Naive thymus-derived CD4-positive, alpha-beta T cell (primary cell): ENCODE data around the gene AXIN1. TPM values are rescaled to one million over a fixed set of nuclear protein-coding genes. Genes with fewer than 3 reads are reported as not detected.

Experiments used
- ATAC-seq: fragments of 150-1000 bp; cut with Tn5 transposase; 2 replicates; pipeline ENCODE4 v1.10.0; 2021; ENCODE audit warnings: mild to moderate bottlenecking, moderate library complexity
- CTCF ChIA-PET: fragments of 350-600 bp; sonication (Branson Sonifier 250); formaldehyde crosslinking; loops from one replicate; lab custom pipeline; 2021; ENCODE audit warnings: antibody characterized with exemption; lab: Charles Lee
- POLR2A ChIA-PET: fragments of 350-600 bp; sonication (Branson Sonifier 250); formaldehyde crosslinking; loops from one replicate; lab custom pipeline; 2021; ENCODE audit warnings: antibody characterized with exemption, inconsistent platforms; lab: Charles Lee
- DNase-seq, 9 donors: peaks; one replicate each; pipeline versions ENCODE4 v3.0.0 to v3.0.0-alpha.2; 2020 to 2022; ENCODE audit warnings: mixed read lengths in 1 of 9
- H3K27ac ChIP-seq: one replicate; pipeline ENCODE4 v1.7.0; 2013; ENCODE audit warnings: mild to moderate bottlenecking, low read depth, low read length, moderate library complexity
- H3K27me3 ChIP-seq, 2 donors: one replicate each; pipeline ENCODE4 v1.7.0; 2013; ENCODE audit warnings: low read length in 2 of 2, mild to moderate bottlenecking in 2 of 2, moderate library complexity in 2 of 2; ENCODE audit not compliant: control insufficient read depth in 2 of 2, insufficient read depth in 2 of 2
- H3K36me3 ChIP-seq, 3 experiments: 1 replicate in 2 of 3; 2 replicates in 1 of 3; pipeline ENCODE4 v1.7.0; 2013; ENCODE audit warnings: low read length in 3 of 3, mild to moderate bottlenecking in 3 of 3, moderate library complexity in 1 of 3; ENCODE audit not compliant: insufficient read depth in 3 of 3, control insufficient read depth in 2 of 3
- H3K4me1 ChIP-seq, 2 donors: one replicate each; pipeline ENCODE4 v1.7.0; 2013; ENCODE audit warnings: low read length in 2 of 2, mild to moderate bottlenecking in 2 of 2, moderate library complexity in 1 of 2; ENCODE audit not compliant: control insufficient read depth in 2 of 2, insufficient read depth in 2 of 2
- H3K4me3 ChIP-seq: 2 replicates; pipeline ENCODE4 v1.7.0; 2013; ENCODE audit warnings: mild to moderate bottlenecking, low read length
- H3K9me3 ChIP-seq, 3 experiments: 1 replicate in 2 of 3; 2 replicates in 1 of 3; pipeline ENCODE4 v1.7.0; 2013; ENCODE audit warnings: low read length in 3 of 3; ENCODE audit not compliant: control insufficient read depth in 2 of 3
- H3K27ac Mint-ChIP-seq, 9 donors: one replicate each; pipeline ENCODE4 v1.8.0; 2020 to 2022; ENCODE audit warnings: mixed read lengths in 9 of 9, mild to moderate bottlenecking in 8 of 9, moderate library complexity in 5 of 9, inconsistent platforms in 2 of 9
- H3K27me3 Mint-ChIP-seq, 5 donors: one replicate each; pipeline ENCODE4 v1.8.0; 2021 to 2022; ENCODE audit warnings: mixed read lengths in 5 of 5, mild to moderate bottlenecking in 1 of 5
- H3K36me3 Mint-ChIP-seq, 5 donors: one replicate each; pipeline ENCODE4 v1.8.0; 2020 to 2022; ENCODE audit warnings: mixed read lengths in 5 of 5, mild to moderate bottlenecking in 3 of 5, inconsistent platforms in 1 of 5
- H3K4me1 Mint-ChIP-seq, 7 donors: one replicate each; pipeline ENCODE4 v1.8.0; 2020 to 2022; ENCODE audit warnings: mixed read lengths in 7 of 7, mild to moderate bottlenecking in 3 of 7, inconsistent platforms in 1 of 7
- H3K4me3 Mint-ChIP-seq, 10 donors: one replicate each; pipeline ENCODE4 v1.8.0; 2020 to 2022; ENCODE audit warnings: mild to moderate bottlenecking in 10 of 10, mixed read lengths in 10 of 10, moderate library complexity in 6 of 10, inconsistent platforms in 2 of 10
- H3K9me3 Mint-ChIP-seq, 11 donors: one replicate each; pipeline ENCODE4 v1.8.0; 2020 to 2022; ENCODE audit warnings: mixed read lengths in 11 of 11, mild to moderate bottlenecking in 4 of 11, inconsistent platforms in 1 of 11, moderate library complexity in 1 of 11
- intact Hi-C, 2 donors: fragments of 100-400 bp; cut with micrococcal nuclease; formaldehyde crosslinking; loops; one replicate each; pipeline ENCODE4 v1.15.1; 2023
- polyA plus RNA-seq, 2 donors: library from polyadenylated mRNA; unstranded; fragments of 300-500 nt; fragmentation: Illumina TruSeq; gene quantifications; one replicate each; pipeline ENCODE4 v1.2.3, GENCODE V29; 2021
- total RNA-seq, 6 experiments: library from RNA in 5 of 6; stranded (reverse) in 5 of 6; gene quantifications; 1 replicate in 5 of 6; 2 replicates in 1 of 6; pipeline ENCODE4 v1.2.3 and lab custom pipeline; 2021 to 2026

Gene AXIN1, protein sequence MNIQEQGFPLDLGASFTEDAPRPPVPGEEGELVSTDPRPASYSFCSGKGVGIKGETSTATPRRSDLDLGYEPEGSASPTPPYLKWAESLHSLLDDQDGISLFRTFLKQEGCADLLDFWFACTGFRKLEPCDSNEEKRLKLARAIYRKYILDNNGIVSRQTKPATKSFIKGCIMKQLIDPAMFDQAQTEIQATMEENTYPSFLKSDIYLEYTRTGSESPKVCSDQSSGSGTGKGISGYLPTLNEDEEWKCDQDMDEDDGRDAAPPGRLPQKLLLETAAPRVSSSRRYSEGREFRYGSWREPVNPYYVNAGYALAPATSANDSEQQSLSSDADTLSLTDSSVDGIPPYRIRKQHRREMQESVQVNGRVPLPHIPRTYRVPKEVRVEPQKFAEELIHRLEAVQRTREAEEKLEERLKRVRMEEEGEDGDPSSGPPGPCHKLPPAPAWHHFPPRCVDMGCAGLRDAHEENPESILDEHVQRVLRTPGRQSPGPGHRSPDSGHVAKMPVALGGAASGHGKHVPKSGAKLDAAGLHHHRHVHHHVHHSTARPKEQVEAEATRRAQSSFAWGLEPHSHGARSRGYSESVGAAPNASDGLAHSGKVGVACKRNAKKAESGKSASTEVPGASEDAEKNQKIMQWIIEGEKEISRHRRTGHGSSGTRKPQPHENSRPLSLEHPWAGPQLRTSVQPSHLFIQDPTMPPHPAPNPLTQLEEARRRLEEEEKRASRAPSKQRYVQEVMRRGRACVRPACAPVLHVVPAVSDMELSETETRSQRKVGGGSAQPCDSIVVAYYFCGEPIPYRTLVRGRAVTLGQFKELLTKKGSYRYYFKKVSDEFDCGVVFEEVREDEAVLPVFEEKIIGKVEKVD
- 10 to 100 TPM; 25.6 to 45.9 (median 37.5) TPM for total RNA-seq
- polyA plus RNA-seq = 1 to 10 TPM; 1.2 to 2.5 TPM
- total RNA-seq (lab: John Stamatoyannopoulos, UW) = 92.1 reads per million, percentile 83 among the genes with 10 or more reads in this experiment

DNA sequence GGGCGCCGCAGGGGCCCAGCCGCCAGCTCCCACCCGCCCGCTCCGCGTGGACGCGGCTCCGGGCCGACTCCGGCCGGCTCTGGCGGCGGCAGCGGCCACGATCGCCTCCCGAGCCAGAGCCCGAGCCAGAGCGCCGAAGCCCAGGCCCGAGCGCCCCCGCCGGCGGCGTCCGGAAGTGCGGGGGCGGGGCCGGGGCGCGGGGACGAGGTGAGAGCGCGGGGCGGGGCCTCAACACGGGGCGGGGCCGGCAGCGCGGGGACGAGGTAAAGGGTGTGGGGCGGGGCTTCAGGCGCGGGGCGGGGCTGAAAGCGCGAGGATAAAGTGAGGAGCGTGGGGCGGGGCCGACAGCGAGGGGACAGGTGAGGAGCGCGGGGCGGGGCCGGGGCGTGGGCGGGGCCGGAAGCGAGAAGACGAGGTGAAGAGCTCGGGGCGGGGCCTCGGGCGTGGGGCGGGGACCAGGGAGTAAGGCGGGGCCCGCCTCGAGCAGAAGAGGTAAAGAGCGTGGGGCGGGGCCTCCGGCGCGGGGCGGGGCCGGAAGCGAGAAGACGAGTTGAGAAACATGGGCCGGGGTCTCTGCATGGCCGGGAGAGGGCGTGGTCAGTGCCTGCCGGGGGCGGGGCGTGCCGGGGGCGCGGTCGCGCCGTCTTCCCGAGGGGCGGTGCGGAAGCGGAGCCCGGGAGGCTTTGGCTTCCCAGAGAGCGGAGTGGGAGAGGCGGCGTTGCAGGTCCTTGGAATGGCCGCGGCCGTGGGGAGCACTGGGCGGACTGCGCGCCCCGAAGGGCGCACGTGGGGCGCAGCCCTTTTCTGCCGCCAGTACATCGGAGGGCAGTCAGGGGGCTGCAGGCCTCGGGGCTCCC, at the start of gene AXIN1:
Gene AXIN1 (minus strand): TSS at position 177 of the 857 bp plus-strand sequence. CDS start 5,698 bp downstream, outside the sequence.
- Mint-ChIP-seq H3K36me3 (peaks cover 0 to 11% (median 4%) of the 10 kb centered on the region in 5 donors), H3K4me1 (peaks cover 25 to 61% (median 44%) of the 10 kb centered on the region in 7 donors)

GRCh38 chr16:401468-402348, 49.2 kb upstream of the AXIN1 start, which contains the start of gene DECR2:
DECR2 (plus strand) TSS chr16:401885; CDS start chr16:401964, 79 bp downstream.
- POLR2A ChIA-PET = interaction anchor here (0.6 to 10.9 kb wide), 8 partner anchors 10 to 221 kb away, joined by 3 to 120 read pairs (median 6); partner anchors contain the start of genes MRPL28, PGAP6 and RAB11FIP3
- H3K4me1 ChIP-seq = peaks cover 0 to 5% of the 10 kb centered on the region in 2 donors
- peak within 1 kb of the TSS; percentile 86 for H3K4me3 ChIP-seq
- peaks cover 10 to 21% (median 11%) of the 10 kb centered on the region in 7 donors for H3K4me1 Mint-ChIP-seq
- peak within 1 kb of the TSS; percentile 84 to 92 (median 89) for H3K4me3 Mint-ChIP-seq
- ATAC-seq = peak; percentile 94
- H3K27ac Mint-ChIP-seq = peak within 1 kb of the TSS; percentile 81 to 97 (median 94)
- no peaks in the 10 kb centered on the region for H3K27me3 ChIP-seq
- H3K27me3 Mint-ChIP-seq = peaks cover 0 to 1% (median 0%) of the 10 kb centered on the region in 5 donors
- peak within 1 kb of the TSS; percentile 82 for H3K27ac ChIP-seq
- peak; percentile 89 to 98 (median 95) for DNase-seq
- no peaks in the 10 kb centered on the region for H3K36me3 Mint-ChIP-seq
- CTCF ChIA-PET = interaction anchor here (0.7 to 1.7 kb wide), 3 partner anchors 9 to 179 kb away, joined by 3 to 6 read pairs (median 3); no protein-coding TSS in a partner anchor
- no peaks in the 10 kb centered on the region for H3K9me3 ChIP-seq
- intact Hi-C loops = loop anchor here (1.0 to 10.0 kb wide), 16 partner anchors 9 to 339 kb away; partner anchors contain the start of genes METTL26 (in 2 of the 2), RAB11FIP3 (in 2 of the 2), AXIN1 (in 1 of the 2) and CAPN15 (in 1 of the 2)
- no peaks in the 10 kb centered on the region for H3K36me3 ChIP-seq
- no peaks in the 10 kb centered on the region for H3K9me3 Mint-ChIP-seq

More for the DNA sequence above, at the start of gene AXIN1:
- Histone ChIP-seq H3K4me3 (peak within 1 kb of the TSS; percentile 57), H3K27ac (peak within 1 kb of the TSS; percentile 75), H3K4me1 (peaks cover 43 to 59% of the 10 kb centered on the region in 2 donors), H3K9me3 (no peaks in the 10 kb centered on the region), H3K36me3 (no peaks in the 10 kb centered on the region), H3K27me3 (no peaks in the 10 kb centered on the region)
- H3K9me3 Mint-ChIP-seq = no peaks in the 10 kb centered on the region
- peak within 1 kb of the TSS; percentile 80 to 97 (median 93) for H3K4me3 Mint-ChIP-seq
- ATAC-seq = peak; percentile 94
- H3K27ac Mint-ChIP-seq = peak within 1 kb of the TSS; percentile 68 to 97 (median 94)
- no peaks in the 10 kb centered on the region for H3K27me3 Mint-ChIP-seq
- DNase-seq = peak; percentile 98 to 100 (median 99)
- intact Hi-C loops = loop anchor here (1.0 to 10.0 kb wide), 14 partner anchors 10 to 308 kb away; partner anchors contain the start of genes DECR2 (in 2 of the 2), FAM234A (in 2 of the 2), LUC7L (in 2 of the 2) and MRPL28 (in 2 of the 2)
- CTCF ChIA-PET = interaction anchor here (1.0 kb wide), 1 partner anchor 117 kb away, joined by 4 read pairs; no protein-coding TSS in a partner anchor
- POLR2A ChIA-PET = interaction anchor here (1.0 to 3.2 kb wide), 5 partner anchors 10 to 125 kb away, joined by 3 to 13 read pairs (median 7); partner anchors contain the start of gene FAM234A

DNA sequence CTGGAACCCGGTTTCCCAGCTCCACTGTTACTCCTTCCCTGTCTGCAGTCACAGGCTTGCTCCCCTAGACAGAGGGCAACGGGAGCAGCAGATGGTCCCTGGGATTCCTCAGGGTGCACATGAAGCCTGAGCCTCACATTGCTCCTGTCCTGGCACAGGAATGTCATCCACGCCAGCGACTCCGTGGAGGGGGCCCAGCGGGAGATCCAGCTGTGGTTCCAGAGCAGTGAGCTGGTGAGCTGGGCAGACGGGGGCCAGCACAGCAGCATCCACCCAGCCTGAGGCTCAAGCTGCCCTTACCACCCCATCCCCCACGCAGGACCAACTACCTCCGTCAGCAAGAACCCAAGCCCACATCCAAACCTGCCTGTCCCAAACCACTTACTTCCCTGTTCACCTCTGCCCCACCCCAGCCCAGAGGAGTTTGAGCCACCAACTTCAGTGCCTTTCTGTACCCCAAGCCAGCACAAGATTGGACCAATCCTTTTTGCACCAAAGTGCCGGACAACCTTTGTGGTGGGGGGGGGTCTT, 47.6 kb upstream of the AXIN1 start:
- Histone ChIP-seq H3K4me3 (peak overlapping the region; percentile 86), H3K36me3 (no peaks in the 10 kb centered on the region), H3K27ac (peak overlapping the region; percentile 82), H3K9me3 (no peaks in the 10 kb centered on the region), H3K27me3 (no peaks in the 10 kb centered on the region), H3K4me1 (peaks cover 0 to 10% of the 10 kb centered on the region in 2 donors)
- H3K36me3 Mint-ChIP-seq = no peaks in the 10 kb centered on the region
- H3K4me1 Mint-ChIP-seq = peaks cover 15 to 30% (median 20%) of the 10 kb centered on the region in 7 donors
- intact Hi-C loops = loop anchor here (2.0 to 10.0 kb wide), 7 partner anchors 17 to 341 kb away; partner anchors contain the start of genes AXIN1 (in 1 of the 2), CAPN15 (in 1 of the 2), CIAO3 (in 1 of the 2) and METTL26 (in 1 of the 2)
- no peak for ATAC-seq
- peaks cover 0 to 12% (median 0%) of the 10 kb centered on the region in 5 donors for H3K27me3 Mint-ChIP-seq
- H3K9me3 Mint-ChIP-seq = no peaks in the 10 kb centered on the region
- H3K4me3 Mint-ChIP-seq = peak overlapping the region; percentile 84 to 92 (median 89)
- POLR2A ChIA-PET = interaction anchor here (0.5 to 10.9 kb wide), 8 partner anchors 8 to 170 kb away, joined by 3 to 120 read pairs (median 5); partner anchors contain the start of genes LUC7L, MRPL28 and PGAP6
- DNase-seq = no peak
- H3K27ac Mint-ChIP-seq = peak overlapping the region; percentile 81 to 97 (median 94)
- CTCF ChIA-PET = interaction anchor here (1.2 to 1.7 kb wide), 2 partner anchors 8 to 12 kb away, joined by 3 to 6 read pairs; no protein-coding TSS in a partner anchor

- POLR2A ChIA-PET = interaction anchor here (0.9 to 10.9 kb wide), 4 partner anchors 17 to 50 kb away, joined by 3 to 120 read pairs (median 6); partner anchors contain the start of genes MRPL28 and PGAP6
- H3K27ac Mint-ChIP-seq = peak overlapping the region in 5 of 9 donors; percentile 31 to 83 (median 82)
- H3K4me3 Mint-ChIP-seq = peak overlapping the region in 6 of 10 donors; percentile 30 to 92 (median 71)
- DNase-seq (no peak), ATAC-seq (no peak)
- CTCF ChIA-PET = interaction anchor here (1.2 kb wide), 1 partner anchor 11 kb away, joined by 3 read pairs; no protein-coding TSS in a partner anchor
- no peaks in the 10 kb centered on the region for H3K36me3 ChIP-seq
- H3K27ac ChIP-seq = no peak overlapping the region
- no peaks in the 10 kb centered on the region for H3K36me3 Mint-ChIP-seq
- no peak overlapping the region for H3K4me3 ChIP-seq
- H3K4me1 Mint-ChIP-seq = peaks cover 15 to 30% (median 20%) of the 10 kb centered on the region in 7 donors
- H3K27me3 ChIP-seq = no peaks in the 10 kb centered on the region
- H3K9me3 Mint-ChIP-seq = no peaks in the 10 kb centered on the region
- intact Hi-C loops = loop anchor here (2.0 to 10.0 kb wide), 7 partner anchors 17 to 341 kb away; partner anchors contain the start of genes AXIN1 (in 1 of the 2), CAPN15 (in 1 of the 2), CIAO3 (in 1 of the 2) and METTL26 (in 1 of the 2)
- H3K9me3 ChIP-seq = no peaks in the 10 kb centered on the region
- peaks cover 0 to 12% (median 0%) of the 10 kb centered on the region in 5 donors for H3K27me3 Mint-ChIP-seq
- H3K4me1 ChIP-seq = peaks cover 0 to 10% of the 10 kb centered on the region in 2 donors
Observed at GRCh38 chr16:399340-400019, 47.0 kb upstream of the AXIN1 start.
